ENCODE results near the gene SYNJ2. TPM values are rescaled to one million over a fixed set of nuclear protein-coding genes. Genes with fewer than 3 reads are reported as not detected.

The SYNJ2 gene
- total RNA-seq, 1 experiment from 2014 or later, result 45.0 TPM

DNA sequence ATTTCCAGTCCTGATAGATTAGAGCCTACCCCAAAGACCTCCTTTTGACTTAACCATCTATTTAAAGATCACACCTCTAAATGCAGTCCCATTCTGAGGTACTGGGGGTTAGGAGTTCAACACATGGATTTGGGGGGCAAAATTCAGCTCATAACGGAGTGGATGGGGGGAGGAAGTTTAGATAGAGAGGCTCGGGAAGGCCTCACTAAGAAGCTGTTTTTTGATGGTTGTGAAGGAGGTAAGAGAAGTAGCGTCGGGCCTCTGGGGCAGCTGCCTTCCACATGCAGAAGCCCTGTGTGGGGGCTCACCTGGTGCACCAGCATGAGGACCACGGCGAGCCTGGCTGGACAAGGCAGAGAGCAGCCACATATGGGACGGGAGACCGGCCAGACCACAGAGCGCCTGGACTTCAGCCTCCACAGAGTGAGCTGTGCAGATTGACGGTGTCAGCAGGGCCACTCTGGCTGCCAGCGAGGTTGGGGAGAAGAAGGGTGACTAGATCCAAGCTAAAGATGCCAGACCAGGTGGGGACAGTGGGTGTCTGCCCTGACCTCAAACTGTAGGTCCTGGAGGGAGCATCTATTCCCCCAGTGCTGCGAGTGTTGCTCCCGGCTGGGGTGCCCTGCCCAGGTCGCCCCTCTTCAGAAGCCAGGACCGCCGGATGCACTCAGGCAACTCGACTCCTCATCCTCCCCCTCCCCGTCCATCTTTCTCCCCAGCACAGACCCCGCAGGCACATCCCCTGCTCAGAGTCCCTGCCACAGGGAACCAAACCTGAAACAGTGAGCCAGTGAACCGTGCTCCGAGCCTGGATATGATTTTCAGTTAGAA, 5.1 kb upstream of the SYNJ2 start:
- intact Hi-C loops (cut with micrococcal nuclease; ENCODE audit: unreplicated experiment), result no loop called here
- Mint-ChIP-seq H3K27me3 (ENCODE audit: insufficient read depth, unreplicated experiment) (no peaks in the 10 kb centered on the region), H3K36me3 (ENCODE audit: insufficient read depth, unreplicated experiment) (no peaks in the 10 kb centered on the region), H3K27ac (ENCODE audit: unreplicated experiment) (no peak overlapping the region), H3K4me1 (ENCODE audit: low read depth, unreplicated experiment) (peaks cover 12% of the 10 kb centered on the region), H3K4me3 (ENCODE audit: unreplicated experiment) (no peak overlapping the region), H3K9me3 (ENCODE audit: unreplicated experiment) (no peaks in the 10 kb centered on the region)
- no TSS peak for BruUV-seq (replicated peaks)
- H3K4me1 ChIP-seq, result peaks cover 16% of the 10 kb centered on the region
- POLR2A ChIA-PET, result no interaction called here
- no peak overlapping the region for H3K4me3 ChIP-seq (ENCODE audit: low read depth, low read length)
- DNase-seq, result no peak
- CTCF ChIA-PET, result no interaction called here
- TF ChIP-seq, protein P1, sequence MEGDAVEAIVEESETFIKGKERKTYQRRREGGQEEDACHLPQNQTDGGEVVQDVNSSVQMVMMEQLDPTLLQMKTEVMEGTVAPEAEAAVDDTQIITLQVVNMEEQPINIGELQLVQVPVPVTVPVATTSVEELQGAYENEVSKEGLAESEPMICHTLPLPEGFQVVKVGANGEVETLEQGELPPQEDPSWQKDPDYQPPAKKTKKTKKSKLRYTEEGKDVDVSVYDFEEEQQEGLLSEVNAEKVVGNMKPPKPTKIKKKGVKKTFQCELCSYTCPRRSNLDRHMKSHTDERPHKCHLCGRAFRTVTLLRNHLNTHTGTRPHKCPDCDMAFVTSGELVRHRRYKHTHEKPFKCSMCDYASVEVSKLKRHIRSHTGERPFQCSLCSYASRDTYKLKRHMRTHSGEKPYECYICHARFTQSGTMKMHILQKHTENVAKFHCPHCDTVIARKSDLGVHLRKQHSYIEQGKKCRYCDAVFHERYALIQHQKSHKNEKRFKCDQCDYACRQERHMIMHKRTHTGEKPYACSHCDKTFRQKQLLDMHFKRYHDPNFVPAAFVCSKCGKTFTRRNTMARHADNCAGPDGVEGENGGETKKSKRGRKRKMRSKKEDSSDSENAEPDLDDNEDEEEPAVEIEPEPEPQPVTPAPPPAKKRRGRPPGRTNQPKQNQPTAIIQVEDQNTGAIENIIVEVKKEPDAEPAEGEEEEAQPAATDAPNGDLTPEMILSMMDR (IDR thresholded peaks at IDR 0.05; ENCODE audit: insufficient read depth in 1 of 2, low read depth in 1 of 2, low read length in 1 of 2, severe bottlenecking in 1 of 2, unreplicated experiment in 1 of 2), result no peak
- no peaks in the 10 kb centered on the region for H3K9me3 ChIP-seq
- no peaks in the 10 kb centered on the region for H3K27me3 ChIP-seq (replicated peaks; ENCODE audit: control insufficient read depth, insufficient read depth, low read length)
- H3K36me3 ChIP-seq (ENCODE audit: control insufficient read depth, insufficient read depth, low read length), result no peaks in the 10 kb centered on the region

- H3K36me3 ChIP-seq (ENCODE audit: control insufficient read depth, insufficient read depth, low read length), result no peaks in the 10 kb centered on the region
- Mint-ChIP-seq H3K4me1 (ENCODE audit: low read depth, unreplicated experiment) (peaks cover 12% of the 10 kb centered on the region), H3K36me3 (ENCODE audit: insufficient read depth, unreplicated experiment) (no peaks in the 10 kb centered on the region), H3K9me3 (ENCODE audit: unreplicated experiment) (no peaks in the 10 kb centered on the region), H3K4me3 (ENCODE audit: unreplicated experiment) (no peak overlapping the region), H3K27me3 (ENCODE audit: insufficient read depth, unreplicated experiment) (no peaks in the 10 kb centered on the region), H3K27ac (ENCODE audit: unreplicated experiment) (no peak overlapping the region)
- no peaks in the 10 kb centered on the region for H3K9me3 ChIP-seq
- DNase-seq, result no peak
- peaks cover 16% of the 10 kb centered on the region for H3K4me1 ChIP-seq
- intact Hi-C loops (cut with micrococcal nuclease; ENCODE audit: unreplicated experiment), result no loop called here
- ChIA-PET POLR2A (no interaction called here), CTCF (no interaction called here)
- TF ChIP-seq, protein P1 (IDR thresholded peaks at IDR 0.05; ENCODE audit: insufficient read depth in 1 of 2, low read depth in 1 of 2, low read length in 1 of 2, severe bottlenecking in 1 of 2, unreplicated experiment in 1 of 2), result no peak
- BruUV-seq (replicated peaks), result no TSS peak
- H3K4me3 ChIP-seq (ENCODE audit: low read depth, low read length), result no peak overlapping the region
- H3K27me3 ChIP-seq (replicated peaks; ENCODE audit: control insufficient read depth, insufficient read depth, low read length), result no peaks in the 10 kb centered on the region
Observed at GRCh38 chr6:157977176-157977804, 4.4 kb upstream of the SYNJ2 start.

DNA sequence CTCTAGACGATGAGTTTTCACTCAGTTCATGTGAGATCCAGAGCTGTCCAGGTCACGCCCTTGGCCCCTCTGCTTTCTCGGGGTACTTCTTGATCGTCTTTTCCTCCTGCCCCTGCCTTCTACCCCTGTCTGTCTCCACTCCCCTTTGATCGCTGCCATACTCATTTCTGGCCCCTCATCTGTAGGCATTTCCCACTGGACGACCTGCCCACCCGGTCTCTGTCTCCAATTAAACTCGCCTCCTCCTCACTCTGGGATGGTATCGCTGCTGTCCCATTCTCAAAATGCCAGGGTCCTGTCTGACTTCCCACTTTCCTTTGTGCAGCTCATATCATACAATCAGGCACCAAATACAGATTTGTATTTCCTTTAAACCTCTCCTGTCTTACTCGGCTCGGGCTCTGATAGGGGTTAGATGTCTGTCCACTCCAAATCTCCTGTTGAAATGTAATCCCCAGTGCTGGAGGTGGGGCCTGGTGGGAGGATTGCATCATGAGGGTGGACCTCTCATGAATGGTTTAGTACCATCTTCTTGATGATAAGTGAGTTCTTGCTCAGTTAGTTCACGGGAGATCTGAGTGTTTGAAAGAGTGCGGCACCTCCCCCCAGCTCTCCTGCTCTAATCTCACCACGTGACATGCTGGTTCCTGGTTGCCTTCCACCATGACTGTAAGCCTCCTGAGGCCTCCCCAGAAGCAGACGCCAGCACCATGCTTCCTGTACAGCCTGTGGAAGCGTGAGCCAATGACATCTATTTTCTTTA, 3.5 kb upstream of the SYNJ2 start:
- Mint-ChIP-seq H3K36me3 (ENCODE audit: insufficient read depth, unreplicated experiment) (peaks cover 7% of the 10 kb centered on the region), H3K4me1 (ENCODE audit: low read depth, unreplicated experiment) (peaks cover 17% of the 10 kb centered on the region), H3K4me3 (ENCODE audit: unreplicated experiment) (no peak overlapping the region), H3K27ac (ENCODE audit: unreplicated experiment) (peak overlapping the region; percentile 35), H3K27me3 (ENCODE audit: insufficient read depth, unreplicated experiment) (no peaks in the 10 kb centered on the region), H3K9me3 (ENCODE audit: unreplicated experiment) (no peaks in the 10 kb centered on the region)
- no peaks in the 10 kb centered on the region for H3K27me3 ChIP-seq (replicated peaks; ENCODE audit: control insufficient read depth, insufficient read depth, low read length)
- no peak overlapping the region for H3K4me3 ChIP-seq (ENCODE audit: low read depth, low read length)
- CTCF ChIA-PET, result no interaction called here
- H3K36me3 ChIP-seq (ENCODE audit: control insufficient read depth, insufficient read depth, low read length), result no peaks in the 10 kb centered on the region
- H3K9me3 ChIP-seq, result no peaks in the 10 kb centered on the region
- peaks cover 25% of the 10 kb centered on the region for H3K4me1 ChIP-seq
- POLR2A ChIA-PET, result no interaction called here
- TF ChIP-seq, protein P1 (IDR thresholded peaks at IDR 0.05; ENCODE audit: insufficient read depth in 1 of 2, low read depth in 1 of 2, low read length in 1 of 2, severe bottlenecking in 1 of 2, unreplicated experiment in 1 of 2), result no peak
- BruUV-seq (replicated peaks), result no TSS peak
- DNase-seq, result no peak
- intact Hi-C loops (cut with micrococcal nuclease; ENCODE audit: unreplicated experiment), result no loop called here
